GM18520 (cell line): ENCODE data around the gene PRKAR1B.

Source experiments
- ATAC-seq: cut with Tn5 transposase; IDR thresholded peaks from one replicate; pipeline ENCODE4 v1.9.1; 2021; ENCODE audit not compliant: unreplicated experiment

The PRKAR1B gene

DNA sequence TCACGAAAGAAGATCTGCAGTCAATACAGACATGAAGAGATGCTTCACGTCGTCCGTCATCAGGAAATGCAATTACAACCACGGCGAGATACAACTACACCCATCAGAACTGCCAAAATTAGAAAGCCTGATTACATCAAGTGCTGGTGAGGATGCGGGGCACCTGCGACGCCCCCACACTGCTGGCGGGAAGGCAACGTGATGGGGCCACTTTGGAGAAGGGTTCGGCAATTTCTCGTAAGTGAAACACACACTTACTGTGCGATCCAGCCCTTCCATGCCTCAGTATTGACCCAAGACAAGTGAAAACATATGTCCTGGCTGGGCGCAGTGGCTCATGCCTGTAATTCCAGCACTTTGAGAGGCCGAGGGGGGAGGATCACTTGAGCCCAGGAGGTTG lies 181.6 kb downstream of the PRKAR1B start:
- ATAC-seq = no peak

DNA sequence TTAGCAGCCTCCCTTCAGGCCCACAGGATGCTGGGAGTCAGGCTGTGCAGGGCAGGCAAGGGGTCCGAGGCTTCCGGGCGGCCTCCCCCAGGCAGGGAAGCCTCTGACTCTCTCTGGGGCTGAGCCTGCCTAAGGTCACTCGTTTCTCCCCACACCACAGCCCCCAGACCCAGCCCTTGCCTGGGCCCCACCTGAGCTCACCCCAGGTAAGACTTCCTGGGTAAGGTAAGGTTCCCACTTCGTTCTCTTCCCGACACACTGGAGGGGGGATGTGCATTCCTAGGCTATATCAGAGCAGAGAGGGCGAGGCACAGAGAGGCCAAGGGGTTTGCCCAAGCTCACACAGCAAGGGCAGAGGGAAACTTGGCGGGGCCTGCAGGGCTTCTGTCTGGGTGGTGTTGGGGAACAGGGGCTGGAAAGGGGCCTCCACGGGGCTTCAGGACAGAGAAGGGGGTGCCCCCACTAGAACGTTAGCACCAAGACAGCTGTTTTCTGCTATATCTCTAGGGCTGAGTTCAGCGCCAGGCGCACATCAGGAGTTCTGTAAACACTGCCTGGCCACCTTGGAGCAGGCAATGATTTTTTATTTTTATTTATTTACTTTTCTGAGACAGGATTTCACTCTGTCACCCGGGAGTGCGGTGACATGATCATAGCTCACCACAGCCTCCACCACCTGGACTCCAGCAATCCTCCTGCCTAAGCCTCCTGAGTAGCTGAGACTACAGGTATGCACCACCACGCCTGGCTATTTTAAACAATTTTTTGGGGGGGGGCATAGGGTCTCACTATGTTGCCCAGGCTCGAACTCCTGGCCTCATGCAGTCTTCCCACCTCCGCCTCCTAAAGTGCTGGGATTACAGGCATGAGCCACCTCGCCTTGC lies 182.5 kb downstream of the PRKAR1B start:
- no peak for ATAC-seq

DNA sequence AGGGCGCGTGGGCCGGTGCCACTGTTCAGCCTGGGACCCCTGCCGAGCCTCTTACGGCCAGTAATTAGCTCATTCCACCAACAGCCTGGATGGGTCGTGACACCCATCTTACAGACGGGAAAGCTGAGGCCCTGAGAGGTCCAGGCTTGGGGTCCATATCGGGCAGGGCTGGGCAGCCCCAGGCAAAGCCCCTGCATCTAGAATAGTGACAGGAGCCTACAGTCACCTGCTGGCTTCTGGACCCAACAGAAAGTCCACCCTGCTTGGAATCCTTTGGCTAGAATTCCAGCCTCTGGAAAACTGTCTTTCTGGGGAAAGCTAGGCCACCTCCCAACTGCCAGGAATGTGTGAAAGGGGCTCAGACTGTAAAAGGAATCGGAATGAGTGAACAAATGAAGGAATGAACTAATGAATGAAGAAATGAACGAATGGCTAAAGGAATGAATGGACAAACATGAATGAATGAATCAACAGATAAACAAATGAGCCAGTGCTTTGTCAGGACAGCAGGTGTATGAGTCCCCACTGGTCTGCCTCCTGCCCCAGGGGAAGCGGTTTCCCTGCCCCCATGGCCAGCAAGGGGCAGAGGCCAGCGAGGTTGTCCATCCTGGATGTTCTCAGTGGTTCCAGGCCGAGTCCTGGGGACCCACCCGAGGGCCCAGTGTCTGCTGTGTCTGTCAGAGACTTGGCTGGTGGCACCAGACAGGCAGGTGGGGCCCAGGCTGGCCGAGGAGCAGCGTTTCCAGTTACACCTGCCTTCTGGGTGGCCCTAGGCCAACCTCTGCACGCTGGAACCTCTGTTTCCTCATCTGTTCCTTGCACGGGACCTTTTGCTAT lies 183.4 kb downstream of the PRKAR1B start:
- ATAC-seq = no peak

DNA sequence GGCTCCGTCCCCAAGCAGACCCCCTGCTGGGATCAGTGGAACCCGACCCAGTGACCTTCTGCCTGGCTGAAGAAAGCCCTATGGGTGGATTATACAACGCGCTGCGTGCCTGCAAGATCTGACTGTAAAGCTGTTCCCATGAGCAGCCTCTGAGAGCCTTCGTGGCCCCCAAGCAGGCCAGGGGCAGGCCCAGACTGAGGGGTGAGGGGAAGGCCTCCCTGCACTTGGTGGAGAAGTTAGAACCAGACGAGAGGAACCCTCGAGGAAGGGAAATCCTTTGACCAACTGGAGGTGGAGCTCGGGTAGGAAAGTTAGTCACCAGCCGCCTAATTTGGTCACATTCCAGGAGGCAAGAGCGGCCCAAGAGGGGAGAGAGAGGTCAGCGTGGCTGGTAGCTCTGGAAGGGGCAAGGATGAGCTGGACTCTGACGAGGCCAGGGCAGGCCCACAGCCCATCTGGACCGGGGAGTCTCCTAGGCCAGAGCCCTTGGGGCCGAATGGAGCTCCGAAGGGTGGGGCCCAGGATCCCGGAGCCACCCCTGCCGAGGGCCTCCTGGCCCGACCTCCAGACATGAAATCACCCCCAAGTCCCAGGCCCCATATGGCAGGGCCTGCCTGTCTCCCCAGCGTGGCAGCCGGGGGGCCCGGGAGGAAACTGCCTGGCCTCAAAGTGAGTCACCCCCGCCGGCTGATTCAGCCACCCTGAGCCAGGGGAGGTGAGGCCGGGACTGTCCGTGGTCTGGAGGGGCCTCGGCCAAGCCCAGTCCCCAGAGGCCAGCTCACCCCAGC lies 184.2 kb downstream of the PRKAR1B start:
- no peak for ATAC-seq

DNA sequence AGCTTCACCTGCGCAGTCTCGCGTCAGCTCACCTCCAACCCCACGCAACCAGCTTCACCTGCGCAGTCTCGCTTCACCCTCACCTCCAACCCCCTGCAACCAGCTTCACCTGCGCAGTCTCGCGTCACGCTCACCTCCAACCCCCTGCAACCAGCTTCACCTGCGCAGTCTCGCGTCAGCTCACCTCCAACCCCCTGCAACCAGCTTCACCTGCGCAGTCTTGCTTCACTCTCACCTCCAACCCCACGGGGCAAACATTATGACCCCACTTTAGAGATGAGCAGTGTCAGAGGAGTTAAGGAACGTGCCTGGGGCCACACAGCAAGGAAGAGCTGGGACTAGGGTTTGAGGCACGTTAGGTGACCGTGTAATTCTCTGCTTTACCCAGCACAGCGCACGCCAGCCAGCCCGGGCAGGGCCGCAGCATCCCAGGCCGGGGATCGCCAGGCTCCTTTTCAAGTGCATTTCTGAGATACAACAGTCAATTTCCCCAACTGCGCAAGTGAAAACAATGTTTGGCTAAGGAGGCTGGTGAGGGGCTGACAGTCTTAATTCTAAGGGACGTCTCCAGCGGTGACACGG lies 184.9 kb downstream of the PRKAR1B start:
- ATAC-seq = no peak

DNA sequence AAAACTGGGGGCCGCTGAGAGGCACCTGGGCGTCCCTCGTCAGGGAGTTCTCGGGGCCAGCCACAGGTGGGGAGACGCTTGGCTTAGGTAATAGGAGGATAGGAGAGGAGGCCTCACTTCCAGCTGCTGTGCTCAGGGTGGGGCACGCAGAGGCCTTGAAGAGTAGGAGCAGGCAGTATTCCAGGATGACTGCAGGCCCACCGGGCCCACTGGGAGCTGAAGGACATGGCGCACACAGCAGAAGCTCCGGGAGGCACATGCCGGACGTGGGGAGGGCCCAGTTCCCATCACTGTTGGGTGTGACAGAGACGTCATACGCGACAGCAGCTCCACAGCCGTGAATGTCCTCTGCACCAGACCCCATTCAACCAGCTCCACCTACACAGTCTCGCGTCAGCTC lies 185.4 kb downstream of the PRKAR1B start:
- ATAC-seq = no peak

DNA sequence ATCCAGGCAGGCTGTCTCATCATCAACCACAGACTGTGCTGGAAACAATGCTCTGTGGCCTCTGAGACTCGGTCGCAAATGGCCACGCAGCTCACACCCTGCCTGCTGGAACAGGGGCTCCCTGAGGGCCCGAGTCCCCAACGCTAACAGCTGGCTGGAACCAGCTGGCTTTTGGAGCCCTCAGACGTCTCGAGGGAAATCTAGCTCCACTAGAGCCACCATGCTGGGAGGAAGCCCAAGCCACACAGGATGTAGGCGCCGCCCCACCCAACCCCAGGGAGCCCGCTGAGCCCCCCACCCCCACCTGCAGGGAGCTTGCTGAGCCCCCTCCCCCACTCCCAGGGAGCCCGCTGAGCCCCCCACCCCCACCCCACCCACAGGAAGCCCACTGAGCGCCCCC lies 186.1 kb downstream of the PRKAR1B start:
- no peak for ATAC-seq

DNA sequence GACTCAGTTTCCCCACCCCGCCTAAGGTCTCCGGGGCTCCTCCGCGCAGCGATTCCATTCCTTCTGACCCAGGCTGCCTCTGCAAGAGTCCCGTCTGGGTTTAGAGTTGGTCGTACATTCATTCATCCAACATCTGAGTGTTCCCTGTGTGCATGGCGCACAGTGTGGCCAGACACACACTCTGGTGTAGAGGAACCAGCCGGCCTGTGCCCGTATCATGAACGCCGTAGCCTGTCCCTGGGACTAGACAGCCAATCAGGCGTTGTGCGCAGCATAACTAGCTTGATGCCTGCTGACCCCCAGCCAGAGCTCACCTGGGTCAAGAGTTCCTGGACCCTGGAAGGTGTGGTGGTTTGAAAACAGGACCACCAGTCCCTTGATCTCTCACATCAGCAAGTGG lies 186.5 kb downstream of the PRKAR1B start:
- ATAC-seq = no peak

DNA sequence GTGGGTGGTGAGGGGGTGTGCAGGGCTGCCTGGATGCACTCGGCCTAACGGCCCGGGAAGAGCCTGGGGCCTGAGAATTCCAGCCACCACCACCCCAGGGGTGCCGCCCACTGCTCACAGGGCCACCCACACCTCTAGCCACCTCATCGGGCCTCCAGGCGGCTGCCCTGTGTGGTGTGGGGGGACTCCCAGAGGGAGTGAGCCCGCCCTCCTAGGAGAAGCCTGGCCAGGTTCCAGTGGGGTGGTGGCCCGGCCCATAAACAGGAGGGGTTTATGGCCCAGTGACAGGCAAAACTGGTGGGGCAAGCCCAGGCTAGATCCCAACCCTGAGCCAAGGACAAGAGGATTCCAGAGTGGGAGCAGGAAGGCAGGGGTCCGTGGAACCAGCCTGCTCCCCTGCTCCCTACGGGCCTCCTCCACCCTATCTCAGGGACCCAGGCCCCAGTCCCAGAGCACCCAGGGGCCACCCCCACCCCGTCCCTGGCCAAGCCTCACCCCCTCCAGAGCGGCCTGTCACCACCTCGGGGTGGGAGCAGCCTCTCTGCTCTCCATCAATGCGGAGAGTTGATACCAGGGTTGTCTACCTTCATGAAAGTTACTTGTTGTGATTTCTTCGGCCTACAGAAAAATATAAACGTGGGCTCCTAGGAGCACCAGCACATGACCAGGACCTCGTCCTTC lies 187.2 kb downstream of the PRKAR1B start:
- ATAC-seq = no peak

DNA sequence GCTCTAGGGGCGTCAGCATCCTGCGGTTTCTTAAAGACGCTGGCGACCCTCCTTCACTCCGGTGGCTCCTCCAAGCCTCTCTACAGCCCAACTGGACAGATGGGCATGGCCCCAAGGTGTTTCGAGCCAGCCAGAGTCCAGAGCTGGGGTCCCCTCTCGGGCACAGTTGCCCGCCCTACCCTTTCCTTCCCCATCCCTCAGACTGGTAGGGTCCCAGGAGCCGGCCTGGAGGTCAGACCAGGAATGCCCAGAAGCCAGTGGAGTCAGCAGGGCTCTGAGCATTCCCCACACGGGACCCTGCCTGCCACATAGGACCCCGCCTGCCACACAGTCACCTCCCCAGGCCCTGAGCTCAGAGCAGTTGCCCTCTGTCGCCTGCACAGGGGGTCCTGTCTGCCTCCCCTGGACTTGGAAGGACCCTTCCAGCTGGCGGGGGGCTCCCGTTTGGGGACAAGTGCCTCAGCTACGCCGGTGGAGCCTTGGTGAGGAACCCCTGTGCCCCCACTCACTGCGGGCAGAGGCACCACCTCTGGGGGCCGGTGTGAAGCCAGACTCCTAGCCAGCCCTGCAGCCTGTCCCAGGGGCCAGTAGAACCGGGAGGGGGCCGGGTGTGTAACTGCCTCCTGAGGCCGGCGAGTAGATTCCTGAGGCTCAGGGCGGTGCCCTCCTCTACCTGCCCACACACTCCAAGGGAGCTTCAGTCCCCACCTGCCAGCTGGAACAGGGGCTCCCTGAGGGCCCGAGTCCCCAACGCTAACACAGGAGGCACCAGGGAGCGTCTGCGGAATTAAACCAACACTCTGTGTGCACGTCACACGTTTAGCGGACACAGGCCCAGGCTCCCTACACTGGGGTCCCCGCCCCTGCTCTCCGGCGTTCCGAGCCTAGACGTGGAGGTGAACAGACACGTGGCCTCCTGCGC lies 188.1 kb downstream of the PRKAR1B start:
- ATAC-seq = no peak

DNA sequence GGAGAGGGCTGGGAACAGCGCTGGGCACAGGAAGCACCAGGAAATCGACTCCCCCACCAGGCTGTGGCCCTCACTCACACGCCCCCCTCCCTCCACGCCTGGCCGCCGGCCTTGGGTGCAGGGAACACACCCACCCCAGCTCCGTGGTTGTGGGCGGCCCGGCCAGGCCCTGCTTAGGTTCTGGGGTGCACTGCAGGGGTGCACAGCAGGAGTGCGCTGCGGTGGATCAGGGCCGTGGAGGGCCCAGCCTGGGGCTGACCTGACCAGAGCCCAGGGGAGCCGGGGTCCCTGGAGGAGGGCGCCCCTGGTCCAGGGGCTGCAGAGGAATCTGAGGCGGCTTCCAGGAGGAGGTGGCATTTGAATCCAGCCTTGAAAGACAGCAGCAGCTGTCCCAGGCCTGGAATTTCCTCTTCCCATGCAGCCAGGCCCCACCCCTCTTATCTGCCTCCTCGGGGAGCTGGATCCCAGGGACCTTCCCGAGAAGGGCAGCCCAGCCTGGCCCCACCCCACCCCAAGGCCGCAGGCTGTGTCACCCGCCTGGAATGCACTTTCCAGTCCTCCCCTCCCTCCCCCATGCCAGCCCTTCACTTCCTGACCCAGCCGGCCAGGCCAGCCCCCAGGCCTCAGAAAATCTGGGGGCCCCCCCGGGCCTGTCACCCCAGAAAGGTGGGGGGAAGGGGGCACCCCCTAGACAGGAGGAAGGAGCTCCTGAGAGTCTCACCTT lies 189.0 kb downstream of the PRKAR1B start:
- ATAC-seq = no peak

DNA sequence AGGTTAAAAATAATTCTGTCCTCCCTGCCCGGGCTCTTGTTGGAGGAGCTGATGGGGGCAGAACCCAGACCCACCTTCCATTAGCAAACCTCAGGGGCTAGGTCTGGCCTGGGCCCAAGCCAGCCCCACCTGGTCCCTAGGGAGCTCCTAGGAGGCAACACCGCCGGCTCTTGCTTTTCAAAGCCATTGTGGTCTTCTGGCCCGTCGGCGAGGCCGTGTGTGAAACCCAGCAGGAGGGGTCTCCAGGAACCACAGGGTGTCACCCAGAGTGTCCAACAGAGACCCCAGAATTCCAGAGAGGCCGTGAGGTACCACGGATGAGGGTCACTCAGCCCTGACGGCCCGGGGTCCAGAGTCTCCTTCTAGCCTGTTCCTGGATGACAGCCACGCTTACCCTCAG lies 190.8 kb downstream of the PRKAR1B start:
- no peak for ATAC-seq

DNA sequence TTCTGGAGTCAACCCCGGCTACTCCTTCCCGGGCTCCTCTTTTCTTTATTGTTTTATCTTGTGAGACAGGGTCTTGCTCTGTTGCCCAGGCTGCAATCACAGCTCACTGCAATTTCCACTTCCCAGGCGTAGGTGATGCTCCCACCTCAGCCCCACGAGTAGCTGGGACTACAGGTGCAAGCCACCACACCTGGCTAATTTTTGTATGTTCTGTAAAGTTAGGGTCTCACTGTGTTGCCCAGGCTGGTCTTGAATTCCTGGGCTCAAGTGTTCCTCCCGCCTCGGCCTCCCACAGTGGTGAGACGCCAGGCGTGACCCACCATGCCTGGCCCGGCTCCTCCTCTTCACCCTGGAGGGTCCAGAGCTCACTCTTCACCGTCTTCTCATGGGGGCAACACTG lies 192.1 kb downstream of the PRKAR1B start:
- ATAC-seq = no peak

DNA sequence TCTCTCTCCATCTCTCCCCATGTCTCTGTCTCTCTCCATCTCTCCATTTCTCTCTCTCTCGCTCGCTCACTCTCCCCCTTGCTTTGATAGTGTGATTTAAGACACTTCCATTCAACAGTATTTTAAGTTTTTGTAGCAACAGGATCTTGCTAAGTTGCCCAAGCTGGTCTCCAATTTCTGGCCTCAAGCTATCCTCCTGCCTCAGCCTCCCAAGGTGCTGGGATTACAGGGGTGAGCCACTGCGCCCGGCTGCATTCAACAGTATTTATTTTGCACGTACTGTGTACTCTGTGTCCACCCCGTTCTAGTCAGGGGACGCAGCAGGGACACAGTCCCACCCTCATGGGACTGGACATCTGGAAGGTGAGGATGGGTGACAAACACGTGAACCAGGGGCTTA lies 193.0 kb downstream of the PRKAR1B start:
- ATAC-seq = no peak

DNA sequence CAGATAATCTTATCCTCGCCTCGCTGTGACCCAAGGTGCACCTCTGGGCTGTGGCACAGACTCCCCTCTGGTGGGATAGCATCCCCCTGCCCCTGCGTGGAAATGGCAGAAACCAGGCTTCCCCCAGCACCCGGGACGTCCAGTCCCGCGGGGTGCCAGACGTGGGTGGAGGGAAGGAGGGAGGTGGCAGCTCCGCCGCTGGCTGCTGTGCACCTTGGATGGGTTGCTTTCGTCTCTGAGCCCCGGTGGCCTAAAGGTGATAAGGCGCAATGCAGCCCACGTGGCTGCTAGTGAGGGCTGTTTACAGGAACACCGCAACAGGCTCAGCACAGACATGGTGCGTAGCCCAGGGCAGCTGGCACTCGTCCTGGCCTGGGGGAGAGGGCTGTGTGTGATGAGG lies 193.8 kb downstream of the PRKAR1B start:
- ATAC-seq = no peak

DNA sequence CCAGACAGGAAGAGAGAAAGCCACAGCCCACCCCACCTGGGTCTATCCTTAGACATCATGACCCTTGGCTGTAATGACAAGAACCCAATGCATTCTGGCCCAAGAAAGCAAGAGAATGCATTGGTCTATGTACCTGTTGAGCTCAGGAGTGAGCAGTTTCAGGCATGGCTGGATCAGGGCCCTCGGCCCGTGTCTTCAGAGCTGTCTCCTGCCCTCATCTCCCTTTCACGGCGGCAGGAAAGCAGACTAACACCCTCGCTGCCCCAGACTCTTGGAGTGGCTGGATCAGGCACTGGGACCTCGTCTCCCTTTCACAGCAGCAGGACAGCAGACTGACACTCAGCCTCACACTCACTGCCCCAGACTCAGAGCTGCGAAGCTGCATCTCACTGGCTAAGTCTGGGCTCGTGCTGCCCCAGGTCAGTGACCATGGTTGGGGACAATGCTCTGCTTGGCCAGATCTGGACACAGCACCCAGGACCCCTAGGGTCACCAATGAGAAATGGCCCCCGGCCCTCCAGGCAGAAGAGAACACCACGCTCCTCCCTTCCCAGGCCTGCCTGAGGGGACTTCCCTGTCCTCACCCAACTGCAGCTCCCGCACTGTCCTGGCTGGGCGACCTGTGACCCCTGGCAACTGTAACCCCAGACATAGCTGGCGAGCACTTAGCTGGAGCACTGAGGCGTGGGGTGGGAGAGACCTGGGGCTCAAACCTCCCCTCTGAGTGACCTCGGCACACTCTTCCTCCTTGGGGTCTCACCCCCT lies 194.5 kb downstream of the PRKAR1B start:
- no peak for ATAC-seq

DNA sequence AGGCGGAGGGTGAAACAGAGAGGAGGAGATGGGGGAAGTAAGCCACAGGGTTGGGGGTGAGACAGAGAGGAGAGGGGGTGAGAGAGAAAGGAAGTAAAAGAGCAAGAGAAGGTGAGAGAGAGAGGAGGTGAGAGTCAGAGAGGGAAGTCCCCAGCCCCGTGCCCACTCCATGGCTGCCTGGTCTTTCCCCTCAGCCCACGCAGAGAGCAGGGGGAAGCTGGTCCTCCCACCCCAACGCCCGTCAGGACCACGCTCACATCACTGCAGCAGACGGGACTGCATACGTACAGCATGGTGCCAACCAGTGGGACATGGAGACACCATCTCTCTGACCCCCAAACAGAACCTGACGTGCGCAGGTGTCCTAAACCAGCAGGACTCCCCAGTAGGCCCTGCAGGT lies 195.3 kb downstream of the PRKAR1B start:
- ATAC-seq = no peak

DNA sequence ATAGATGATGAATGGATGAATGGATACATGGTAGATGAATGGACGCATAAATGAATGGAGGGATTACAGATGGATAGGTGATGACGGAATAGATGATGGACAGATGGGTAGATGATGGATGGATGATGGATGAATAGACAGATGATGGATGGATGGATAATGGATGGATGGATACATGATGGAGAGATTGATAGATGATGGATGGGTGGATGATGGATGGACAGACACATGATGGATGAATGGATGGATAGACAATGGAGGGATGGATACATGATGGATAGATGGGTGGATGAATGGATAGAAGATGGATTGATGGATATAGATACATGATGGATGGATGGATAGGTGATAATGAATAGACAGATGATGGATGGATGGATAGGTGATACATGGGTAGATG lies 198.6 kb downstream of the PRKAR1B start:
- ATAC-seq = no peak
